ENCODE data around the gene SLC22A23.
"Not testable (repeated sequence)": the region's sequence is repeated elsewhere in the genome, so short reads cannot be mapped to it uniquely, and the experiment has no call there.

Gene SLC22A23

DNA sequence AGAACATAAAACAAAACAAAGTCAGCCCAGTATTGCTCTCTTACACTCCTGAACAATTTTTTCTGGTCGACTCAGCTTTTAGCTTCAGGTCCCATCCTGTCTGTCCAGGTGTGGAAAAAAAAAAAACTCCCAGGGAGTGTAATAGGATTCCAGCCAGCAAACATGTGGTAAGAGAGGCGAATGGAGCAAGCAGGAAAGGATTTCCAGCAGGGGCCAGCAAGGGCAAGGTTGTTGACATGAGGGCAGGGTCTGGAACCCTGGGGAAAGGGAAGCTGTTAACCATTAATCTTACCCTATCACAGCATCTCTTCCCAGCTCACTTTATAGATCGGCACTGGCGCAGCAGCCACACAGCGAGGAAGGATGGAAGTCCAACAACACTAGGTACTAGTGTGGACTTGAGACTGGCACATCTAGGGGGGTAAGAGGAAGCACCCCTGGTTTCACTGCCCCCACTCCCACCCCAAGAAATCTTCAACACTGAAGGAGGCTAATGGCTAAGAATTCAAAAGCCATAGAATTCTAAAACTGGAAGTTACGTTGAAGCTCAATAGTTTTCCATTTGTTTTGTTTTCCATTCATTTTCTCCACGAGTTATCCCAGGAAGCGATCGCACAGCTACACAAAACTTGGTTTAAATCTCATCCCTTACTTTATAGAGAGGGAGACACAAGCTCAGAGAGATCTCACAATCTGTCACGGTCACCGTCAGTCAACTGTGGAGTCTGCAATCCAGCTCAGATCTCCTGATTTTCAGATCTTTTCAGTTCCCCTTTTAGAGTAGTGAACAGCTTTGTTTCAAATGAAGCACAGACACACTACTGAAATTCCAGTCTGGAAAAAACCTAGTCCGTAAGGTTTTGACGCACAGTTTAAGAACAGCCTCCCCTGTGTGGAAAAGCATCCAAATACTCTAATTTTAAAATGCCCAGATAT is 53.3 kb downstream of the SLC22A23 start:
- no peak for DNase-seq

DNA sequence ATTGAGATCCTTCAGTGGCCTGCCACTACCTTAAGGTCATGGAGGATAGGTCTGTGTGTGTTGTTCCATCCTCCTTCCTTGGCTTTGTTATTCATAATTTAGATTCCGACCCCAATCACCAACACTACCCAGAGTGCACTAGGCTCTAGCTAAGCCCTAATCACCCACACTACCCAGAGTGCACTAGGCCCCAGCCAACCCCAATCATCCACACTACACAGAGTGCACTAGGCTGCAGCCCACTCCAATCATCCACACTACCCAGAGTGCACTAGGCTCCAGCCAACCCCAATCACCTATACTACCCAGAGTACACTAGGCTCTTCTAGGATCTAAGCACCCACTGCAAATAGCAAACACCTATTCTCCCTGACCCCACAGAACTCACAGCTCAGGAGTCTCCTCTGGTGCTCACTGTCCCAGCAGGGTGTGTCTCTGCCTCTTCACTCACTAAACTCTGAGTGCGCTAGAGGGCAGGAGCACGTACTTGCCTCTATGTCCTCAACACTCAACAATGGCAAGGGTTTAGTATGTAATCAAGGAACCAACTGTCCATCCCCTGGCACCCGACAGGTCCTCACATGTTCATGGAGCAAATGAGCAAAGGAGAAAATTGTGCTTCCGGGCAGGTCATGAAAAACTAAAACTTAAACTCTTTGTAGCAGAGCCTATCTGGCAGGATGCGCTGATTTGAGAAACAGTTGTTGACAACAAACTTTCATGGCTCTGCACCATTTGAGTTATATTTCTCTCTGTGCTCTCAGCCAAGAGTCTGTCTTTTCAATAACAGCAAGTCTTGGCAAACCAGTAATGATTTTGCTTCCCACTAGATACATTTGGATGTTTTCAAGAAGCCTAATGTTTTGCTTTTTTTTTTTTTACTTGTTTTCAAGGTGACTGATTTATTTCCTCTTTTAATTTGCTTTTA is 54.3 kb downstream of the SLC22A23 start:
- DNase-seq = no peak

DNA sequence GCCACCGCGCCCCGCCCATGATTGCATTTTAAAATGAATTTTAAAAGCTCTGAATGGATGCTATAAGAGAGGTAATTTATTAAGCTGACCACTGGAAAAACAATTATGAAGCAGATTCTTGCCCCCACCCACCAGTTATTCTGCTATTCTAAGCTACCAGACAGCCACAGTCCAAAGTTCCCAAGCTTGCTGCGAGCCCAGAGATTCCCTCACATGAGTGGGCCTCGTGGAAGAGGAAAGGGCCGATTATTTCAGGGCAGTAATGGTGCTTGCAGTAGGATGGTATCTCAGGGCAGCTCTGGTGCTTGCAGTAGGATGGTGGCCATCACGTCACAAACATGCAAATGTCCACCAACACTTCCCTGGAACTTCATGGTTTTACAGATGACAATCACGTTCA is 56.7 kb downstream of the SLC22A23 start:
- DNase-seq = no peak

DNA sequence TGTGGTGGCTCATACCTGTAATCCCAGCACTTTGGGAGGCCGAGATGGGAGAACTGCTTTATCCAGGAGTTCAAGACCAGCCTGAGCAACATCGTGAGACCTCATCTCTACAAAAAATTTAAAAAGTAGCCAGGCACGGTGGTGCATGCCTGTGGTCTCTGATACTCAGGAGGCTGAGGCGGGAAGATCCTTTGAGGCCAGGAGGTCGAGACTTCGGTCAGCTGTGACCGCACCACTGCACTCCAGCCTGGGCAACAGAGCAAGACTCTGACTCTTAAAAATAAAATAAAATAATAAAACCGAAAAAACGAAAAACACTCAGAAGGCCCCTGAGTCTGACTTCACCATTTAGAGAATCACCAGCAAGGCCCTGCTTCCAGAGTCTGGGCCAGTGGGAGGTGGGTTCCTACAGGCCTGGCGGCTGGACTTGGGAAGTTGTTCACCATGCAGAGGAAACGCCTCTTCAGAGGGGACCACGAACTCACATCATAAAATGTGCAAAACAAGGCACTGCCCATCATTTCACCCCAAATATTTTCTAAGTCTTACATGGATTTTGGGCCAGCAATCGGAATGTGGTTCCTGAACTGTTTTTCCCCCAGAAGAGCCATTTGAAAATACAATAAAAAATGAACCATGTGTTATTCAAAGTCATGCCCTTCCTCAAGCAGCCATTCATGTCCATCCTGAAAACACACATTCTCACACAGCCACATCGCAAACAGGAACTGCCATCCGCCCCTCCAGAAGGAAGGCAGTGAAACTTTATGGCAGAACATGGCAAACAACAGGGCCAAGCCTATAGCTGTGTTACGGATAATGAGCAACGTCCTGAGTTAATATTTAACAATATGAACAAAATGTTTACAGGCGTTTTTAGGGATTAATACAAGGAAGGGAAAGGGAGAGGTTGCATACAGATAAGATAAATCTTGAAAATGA is 57.8 kb downstream of the SLC22A23 start:
- DNase-seq = no peak

DNA sequence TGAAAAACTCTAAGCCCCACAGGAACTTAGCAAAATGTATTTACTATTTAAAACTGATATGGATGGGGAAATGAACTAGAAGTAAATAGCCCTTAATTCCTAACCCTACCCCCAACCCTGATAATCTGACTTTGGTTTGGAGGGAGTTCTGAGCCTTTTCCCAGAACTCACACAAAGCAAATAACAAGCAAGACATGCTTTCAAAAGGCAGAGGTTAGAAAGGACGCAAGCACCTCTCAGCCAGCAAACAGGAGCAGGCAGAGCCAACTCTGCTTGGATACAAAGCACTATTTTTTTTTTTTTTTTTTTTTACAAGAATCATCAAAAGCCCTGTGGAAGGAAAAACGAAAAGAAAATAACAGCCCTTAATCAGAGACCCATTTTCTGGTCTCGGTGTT is 58.7 kb downstream of the SLC22A23 start:
- no peak for DNase-seq

DNA sequence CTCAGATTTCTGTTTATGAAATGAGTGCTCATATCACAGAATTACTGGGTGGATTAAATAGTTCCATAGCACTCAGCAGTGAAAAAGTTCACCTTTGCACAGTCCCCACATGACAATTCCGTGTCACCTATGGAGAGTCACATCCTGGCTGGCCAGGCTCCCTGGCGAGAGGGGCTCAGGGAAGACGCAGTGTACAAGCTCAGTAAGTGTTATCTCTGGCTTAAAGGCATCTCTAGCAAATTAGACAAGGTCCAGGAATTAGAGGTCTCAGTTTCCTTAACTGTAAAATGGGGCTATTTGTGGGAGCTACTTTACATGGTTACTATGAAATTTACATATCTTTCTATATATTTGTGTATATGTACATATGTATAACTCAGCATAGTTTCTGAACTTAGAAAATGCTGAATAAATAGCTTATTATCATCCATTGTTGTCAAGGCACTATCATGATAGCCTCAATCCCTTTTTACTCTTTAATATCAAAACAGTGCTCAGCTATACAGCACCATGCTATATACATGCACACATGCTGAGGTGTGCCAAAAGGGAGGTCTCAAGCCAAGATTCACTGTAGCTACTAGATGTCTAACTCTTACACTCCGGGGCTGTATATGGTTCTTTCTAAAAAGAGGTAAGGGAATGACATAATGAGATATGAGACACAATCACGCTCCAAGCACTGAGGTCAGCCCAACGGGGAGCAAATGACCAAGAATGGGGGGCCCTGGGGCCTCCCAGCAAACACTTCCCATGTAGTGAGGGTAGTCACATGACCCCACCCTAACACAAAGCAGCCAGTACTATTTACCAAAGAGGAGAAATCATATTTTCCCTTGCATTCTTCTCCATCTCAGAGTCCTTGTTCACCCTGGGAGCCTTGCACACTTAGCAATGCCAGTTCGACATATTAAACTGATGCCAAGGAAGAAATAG is 59.4 kb downstream of the SLC22A23 start:
- DNase-seq = no peak

DNA sequence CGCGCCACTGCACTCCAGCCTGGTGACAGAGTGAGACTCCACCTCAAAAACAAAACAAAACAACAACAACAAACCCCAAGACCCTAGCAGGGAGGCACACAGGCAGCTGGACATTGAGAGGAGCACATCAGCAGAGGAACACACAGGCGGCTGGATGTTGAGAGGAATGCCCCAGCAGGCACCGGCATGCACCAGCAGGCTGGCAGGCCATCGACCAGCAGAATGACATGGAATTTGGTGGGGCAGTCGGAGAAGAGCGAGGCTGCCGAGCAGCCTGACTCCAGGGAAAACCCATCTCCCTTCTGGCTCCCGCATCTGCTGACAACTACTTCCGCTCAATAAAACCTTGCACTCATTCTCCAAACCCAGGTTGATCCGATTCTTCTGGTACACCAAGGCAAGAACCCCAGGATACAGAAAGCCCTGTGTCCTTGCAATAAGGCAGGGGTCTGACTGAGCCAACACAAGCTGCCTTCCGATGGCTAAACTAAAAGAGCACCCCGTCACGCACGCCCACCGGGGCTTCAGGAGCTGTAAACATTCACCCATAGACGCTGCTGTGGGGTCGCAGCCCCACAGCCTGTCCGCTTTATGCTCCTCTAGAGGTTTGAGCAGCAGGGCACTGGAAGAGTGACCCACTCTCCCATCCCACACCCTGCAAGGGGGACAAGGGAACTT is 60.2 kb downstream of the SLC22A23 start:
- no peak for DNase-seq

DNA sequence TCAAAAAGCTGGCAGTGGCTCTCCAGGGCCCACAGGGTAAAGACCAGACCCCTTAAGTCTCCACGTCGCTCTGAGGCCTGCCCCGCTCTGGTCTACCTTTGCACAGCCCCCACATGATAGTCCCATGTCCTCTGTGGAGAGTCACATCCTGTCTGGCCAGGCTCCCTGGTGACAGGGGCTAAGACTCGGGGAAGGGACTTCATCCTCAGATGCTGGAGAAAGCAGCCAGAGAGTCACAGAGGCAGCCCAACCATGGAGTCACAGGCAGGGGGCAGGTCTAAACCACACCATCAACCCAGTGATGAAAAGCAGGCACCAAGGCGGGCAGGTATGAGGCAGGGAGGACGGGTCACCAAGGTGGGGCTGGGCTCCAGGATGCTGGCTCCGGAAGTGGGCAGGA is 62.2 kb downstream of the SLC22A23 start:
- no peak for DNase-seq

DNA sequence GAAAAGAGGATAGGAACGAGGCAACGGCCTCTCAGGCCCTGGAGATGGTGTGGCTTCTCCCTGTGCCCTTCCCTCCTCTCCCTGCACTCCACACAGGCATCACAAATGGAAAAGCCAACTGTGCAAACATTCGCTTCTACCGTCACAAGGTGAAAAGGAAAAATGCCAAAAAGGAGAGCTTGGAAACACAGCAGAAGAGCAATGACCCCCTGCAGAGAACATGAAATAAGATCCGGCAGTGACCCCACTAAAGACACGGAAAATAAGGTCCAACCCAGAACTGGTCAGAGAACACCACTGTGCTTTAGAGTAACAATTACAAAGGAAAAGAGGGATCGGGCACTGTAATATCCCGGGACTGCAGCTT is 63.0 kb downstream of the SLC22A23 start:
- no peak for DNase-seq

DNA sequence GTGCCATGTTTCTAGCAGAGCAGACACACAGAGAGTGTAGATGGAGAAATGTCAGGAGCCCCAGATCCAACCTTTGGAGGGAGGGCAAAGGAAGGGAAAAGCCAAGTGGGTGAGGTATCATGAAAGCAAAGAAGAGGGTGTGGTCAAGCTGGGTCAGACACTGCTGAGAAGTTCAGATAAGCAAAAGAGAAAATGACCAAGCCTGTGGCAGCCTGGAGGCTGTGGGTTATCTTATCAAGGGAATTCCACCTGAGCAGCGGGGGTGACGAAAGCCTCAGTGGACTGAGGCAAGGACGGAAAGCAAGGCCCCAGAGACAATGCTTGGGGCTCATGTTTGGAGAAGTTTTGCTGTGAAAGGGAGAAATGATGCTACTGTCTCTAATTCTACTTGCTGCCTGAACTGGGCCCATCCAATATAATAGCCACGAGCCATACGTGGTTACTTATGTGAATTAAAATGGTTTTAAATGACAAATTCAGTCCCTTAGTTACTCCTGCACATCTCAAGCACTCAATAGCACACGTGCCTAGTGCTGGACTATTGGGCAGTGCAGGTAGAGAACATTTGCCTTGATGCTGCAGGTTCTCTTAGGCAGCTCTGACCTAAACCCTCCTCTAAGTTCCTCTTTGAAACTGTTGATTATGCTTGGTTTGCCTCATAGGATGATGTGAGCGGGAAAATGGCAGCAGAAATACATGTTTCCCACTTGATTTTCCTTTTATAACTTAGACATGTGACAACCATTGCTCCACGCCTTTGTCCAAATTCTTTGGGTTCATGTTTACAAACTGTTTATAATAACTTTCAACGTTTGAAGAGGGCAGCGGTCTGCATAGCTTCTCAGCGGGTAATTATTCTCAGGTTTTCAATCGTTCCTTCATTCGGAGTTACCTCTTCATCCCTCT is 63.7 kb downstream of the SLC22A23 start:
- DNase-seq = no peak

DNA sequence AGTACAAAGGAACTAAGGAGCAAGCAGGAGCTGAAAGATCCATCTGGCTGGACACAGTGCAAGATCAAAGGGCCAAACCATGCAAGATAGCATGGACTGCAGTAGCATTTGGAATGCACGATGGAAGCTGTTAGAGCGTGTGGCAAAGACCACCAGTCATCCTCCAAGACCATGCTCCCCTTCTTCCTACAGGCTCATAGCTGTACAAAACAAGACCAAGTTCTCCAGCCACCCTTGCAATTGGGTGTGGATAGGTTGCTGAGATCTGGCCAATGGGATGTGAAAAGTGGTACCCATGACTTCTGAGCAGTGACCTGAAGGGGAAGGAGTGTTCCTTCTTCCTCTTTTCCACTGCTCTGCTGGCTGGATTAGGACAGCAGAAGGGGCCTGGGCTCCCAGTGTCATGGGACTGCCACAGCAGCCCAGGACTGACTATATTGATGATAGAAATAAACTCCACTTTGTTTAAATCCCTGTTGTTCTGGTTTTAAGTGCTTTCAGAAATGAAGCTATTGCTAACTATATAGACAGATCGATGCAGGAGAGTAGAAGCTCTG is 64.9 kb downstream of the SLC22A23 start:
- no peak for DNase-seq

DNA sequence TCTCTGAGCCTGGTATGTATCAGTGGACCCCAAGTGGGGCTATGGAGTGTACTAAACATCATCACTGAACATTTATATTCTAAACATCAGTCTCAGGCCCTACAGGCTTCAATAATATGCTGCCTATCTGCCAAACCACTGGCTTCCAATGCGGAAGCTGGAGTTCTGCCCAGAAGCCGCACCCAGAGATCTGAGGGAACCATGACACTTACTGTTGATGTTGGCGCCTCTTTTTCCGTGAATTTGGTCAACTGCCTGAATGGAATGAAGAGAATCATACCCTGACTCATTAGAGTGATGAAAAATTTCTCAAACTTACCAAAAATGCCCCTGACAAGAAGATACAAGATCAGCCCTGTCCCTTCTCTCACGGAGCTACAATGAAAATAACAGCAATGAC is 66.2 kb downstream of the SLC22A23 start:
- no peak for DNase-seq

DNA sequence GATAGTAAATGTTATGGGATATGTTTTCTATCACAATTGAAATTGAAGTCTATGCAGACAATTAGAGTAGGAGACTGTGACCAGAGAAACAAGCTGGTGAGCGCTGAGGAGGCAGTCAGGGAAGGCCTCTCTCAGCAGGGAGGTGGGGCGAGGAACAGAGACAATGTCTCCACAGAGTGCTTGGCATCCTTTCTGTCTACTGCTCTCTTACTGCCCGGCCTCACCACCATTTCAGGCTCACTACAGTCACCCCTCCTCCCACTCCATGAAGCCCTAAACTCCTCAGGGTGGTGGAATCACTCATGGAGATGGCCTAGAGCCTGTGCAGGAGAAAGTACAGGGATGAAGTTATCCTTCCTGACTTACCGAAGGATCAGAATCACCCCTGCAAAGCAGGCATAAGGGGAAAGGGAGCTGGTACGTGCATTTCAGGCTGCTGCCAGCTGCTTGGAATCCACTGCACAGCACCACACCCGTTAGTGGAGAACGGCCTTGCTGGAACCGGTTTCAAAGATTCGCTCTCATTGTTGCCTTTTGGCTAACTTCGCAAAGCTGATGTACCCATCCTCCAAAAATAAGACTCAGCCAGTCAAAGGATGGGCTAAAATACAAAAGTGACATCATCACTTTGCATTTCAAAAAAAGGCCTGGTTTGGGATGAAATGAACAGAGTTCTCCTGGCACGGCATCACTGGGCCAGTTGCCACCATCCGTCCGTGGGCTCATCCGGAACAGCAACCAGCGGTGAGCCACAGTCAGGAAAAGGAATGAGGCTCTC is 67.3 kb downstream of the SLC22A23 start:
- no peak for DNase-seq

DNA sequence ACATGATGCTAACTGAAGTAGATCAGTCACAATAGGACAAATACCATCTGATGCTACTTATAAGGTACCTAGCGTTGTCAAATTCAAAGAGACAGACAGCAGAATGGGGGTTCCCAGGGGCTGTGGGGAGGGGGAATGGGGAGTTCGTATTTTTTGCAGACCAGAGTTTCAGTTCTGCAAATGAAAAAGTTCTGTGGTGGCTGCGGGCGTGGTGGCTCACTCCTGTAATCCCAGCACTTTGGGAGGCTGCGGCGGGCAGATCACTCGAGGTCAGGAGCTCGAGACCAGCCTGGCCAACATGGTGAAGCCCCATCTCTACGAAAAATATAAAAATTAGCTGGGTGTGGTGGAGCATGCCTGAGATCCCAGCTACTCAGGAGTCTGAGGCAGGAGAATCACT is 68.1 kb downstream of the SLC22A23 start:
- DNase-seq = no peak

DNA sequence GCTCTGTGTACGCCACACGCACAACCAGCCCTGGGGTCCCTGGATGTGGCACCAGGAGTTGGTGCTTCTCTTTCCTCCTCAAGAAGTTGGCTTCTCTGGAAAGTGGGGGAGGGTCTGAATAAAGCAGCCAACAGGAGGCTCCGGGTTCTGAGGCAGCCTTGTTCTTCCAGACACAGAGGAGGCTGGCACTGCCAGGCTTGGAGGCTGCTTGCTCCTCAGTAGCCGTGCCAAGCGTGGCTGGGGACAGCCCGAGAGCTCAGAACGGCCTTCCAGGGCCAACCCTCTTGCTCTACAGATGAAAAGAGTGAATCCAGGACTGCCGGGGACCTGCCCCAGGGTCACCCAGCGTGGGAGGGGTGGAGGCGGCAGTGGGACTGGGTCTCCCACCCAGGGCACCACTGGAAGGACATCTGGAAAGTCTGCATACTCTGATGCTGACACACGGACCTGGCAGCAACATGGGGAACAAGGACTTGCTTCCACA is 70.4 kb downstream of the SLC22A23 start:
- no peak for DNase-seq

DNA sequence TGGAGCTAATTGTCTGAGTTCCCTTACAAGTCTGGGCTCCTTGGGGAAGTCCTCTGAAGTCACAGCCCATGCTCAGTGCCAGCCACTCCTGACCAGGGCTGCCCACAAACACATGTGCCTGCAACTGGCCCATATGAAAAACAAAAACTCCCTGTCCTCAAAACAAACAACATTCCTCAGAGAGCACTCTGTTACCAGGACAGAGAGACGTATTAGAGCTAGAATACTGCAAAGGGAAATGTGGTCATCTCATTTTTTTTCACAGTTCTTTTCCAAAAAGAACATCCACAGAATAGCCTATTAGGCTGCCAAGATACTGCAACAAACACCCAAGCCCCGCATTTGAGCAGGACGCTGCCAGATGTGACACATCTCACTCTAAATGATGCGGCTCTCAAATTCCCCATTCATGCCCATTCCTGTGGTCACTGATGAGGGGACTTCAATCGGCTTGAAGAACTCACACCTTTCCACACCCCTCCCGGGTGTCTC is 71.1 kb downstream of the SLC22A23 start:
- DNase-seq = no peak

DNA sequence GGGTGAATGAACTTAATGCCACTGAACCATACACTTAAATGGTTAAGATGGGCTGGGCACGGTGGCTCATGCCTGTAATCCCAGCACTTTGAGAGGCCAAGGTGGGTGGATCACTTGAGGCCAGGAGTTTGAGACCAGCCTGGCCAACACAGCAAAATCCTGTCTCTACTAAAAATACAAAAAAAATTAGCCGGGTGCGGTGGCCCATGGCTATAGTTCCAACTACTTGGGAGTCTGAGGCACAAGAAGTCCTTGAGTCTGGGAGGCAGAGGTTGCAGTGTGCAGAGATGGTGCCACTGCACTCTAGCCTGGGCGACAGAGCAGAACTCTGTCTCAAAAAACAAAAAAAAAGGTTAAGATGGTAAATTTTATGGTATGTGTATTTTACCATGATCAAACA is 71.7 kb downstream of the SLC22A23 start:
- not testable (repeated sequence) for DNase-seq
